ENCODE results near the gene HK3.
"Not testable (repeated sequence)": the region's sequence is repeated elsewhere in the genome, so short reads cannot be mapped to it uniquely, and the experiment has no call there.

Gene HK3

GRCh38 chr5:176875783-176876505 lies 23.2 kb downstream of the HK3 start:
- TF ChIP-seq, protein P1, sequence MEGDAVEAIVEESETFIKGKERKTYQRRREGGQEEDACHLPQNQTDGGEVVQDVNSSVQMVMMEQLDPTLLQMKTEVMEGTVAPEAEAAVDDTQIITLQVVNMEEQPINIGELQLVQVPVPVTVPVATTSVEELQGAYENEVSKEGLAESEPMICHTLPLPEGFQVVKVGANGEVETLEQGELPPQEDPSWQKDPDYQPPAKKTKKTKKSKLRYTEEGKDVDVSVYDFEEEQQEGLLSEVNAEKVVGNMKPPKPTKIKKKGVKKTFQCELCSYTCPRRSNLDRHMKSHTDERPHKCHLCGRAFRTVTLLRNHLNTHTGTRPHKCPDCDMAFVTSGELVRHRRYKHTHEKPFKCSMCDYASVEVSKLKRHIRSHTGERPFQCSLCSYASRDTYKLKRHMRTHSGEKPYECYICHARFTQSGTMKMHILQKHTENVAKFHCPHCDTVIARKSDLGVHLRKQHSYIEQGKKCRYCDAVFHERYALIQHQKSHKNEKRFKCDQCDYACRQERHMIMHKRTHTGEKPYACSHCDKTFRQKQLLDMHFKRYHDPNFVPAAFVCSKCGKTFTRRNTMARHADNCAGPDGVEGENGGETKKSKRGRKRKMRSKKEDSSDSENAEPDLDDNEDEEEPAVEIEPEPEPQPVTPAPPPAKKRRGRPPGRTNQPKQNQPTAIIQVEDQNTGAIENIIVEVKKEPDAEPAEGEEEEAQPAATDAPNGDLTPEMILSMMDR (IDR thresholded peaks at IDR 0.05; ENCODE audit: low read depth, low read length) = no peak
- no peak for TF ChIP-seq EZH2phosphoT487 (IDR thresholded peaks at IDR 0.05; ENCODE audit: low read depth)
- H2AFZ ChIP-seq (ENCODE audit: low read depth, low read length) = no peak overlapping the region
- H3K4me3 ChIP-seq (ENCODE audit: low read length) = no peak overlapping the region
- no peaks in the 10 kb centered on the region for H3K36me3 ChIP-seq (replicated peaks; ENCODE audit: low read depth, low read length)
- H3K79me2 ChIP-seq (ENCODE audit: low read length) = no peaks in the 10 kb centered on the region
- no peak overlapping the region for H3K4me2 ChIP-seq (ENCODE audit: low read length)
- H3K9ac ChIP-seq (ENCODE audit: low read length) = no peak overlapping the region
- no peak overlapping the region for H3K27ac ChIP-seq (ENCODE audit: low read length)
- no peaks in the 10 kb centered on the region for H3K4me1 ChIP-seq (ENCODE audit: low read length)
- H3K27me3 ChIP-seq (ENCODE audit: low read depth, low read length) = no peaks in the 10 kb centered on the region
- H4K20me1 ChIP-seq (ENCODE audit: insufficient read depth, low read length) = no peaks in the 10 kb centered on the region
- no peaks in the 10 kb centered on the region for H3K9me3 ChIP-seq (ENCODE audit: insufficient read depth, low read length)

- H3K4me2 ChIP-seq (ENCODE audit: low read length) = no peak overlapping the region
- H3K79me2 ChIP-seq (ENCODE audit: low read length) = no peaks in the 10 kb centered on the region
- no peak for TF ChIP-seq EZH2phosphoT487 (IDR thresholded peaks at IDR 0.05; ENCODE audit: low read depth)
- TF ChIP-seq, protein P1 (IDR thresholded peaks at IDR 0.05; ENCODE audit: low read depth, low read length) = no peak
- H3K9ac ChIP-seq (ENCODE audit: low read length) = no peak overlapping the region
- H3K27me3 ChIP-seq (ENCODE audit: low read depth, low read length) = no peaks in the 10 kb centered on the region
- H3K4me3 ChIP-seq (ENCODE audit: low read length) = no peak overlapping the region
- no peaks in the 10 kb centered on the region for H3K4me1 ChIP-seq (ENCODE audit: low read length)
- H4K20me1 ChIP-seq (ENCODE audit: insufficient read depth, low read length) = no peaks in the 10 kb centered on the region
- H2AFZ ChIP-seq (ENCODE audit: low read depth, low read length) = no peak overlapping the region
- H3K9me3 ChIP-seq (ENCODE audit: insufficient read depth, low read length) = no peaks in the 10 kb centered on the region
- H3K36me3 ChIP-seq (replicated peaks; ENCODE audit: low read depth, low read length) = no peaks in the 10 kb centered on the region
- no peak overlapping the region for H3K27ac ChIP-seq (ENCODE audit: low read length)
Observed at GRCh38 chr5:176875014-176875550, 24.1 kb downstream of the HK3 start.

- no peaks in the 10 kb centered on the region for H3K4me1 ChIP-seq (ENCODE audit: low read length)
- no peak for TF ChIP-seq EZH2phosphoT487 (IDR thresholded peaks at IDR 0.05; ENCODE audit: low read depth)
- H3K36me3 ChIP-seq (replicated peaks; ENCODE audit: low read depth, low read length) = no peaks in the 10 kb centered on the region
- no peak overlapping the region for H3K4me3 ChIP-seq (ENCODE audit: low read length)
- H3K27ac ChIP-seq (ENCODE audit: low read length) = no peak overlapping the region
- H3K4me2 ChIP-seq (ENCODE audit: low read length) = no peak overlapping the region
- no peaks in the 10 kb centered on the region for H4K20me1 ChIP-seq (ENCODE audit: insufficient read depth, low read length)
- no peak overlapping the region for H2AFZ ChIP-seq (ENCODE audit: low read depth, low read length)
- no peaks in the 10 kb centered on the region for H3K27me3 ChIP-seq (ENCODE audit: low read depth, low read length)
- H3K9ac ChIP-seq (ENCODE audit: low read length) = no peak overlapping the region
- no peaks in the 10 kb centered on the region for H3K79me2 ChIP-seq (ENCODE audit: low read length)
- H3K9me3 ChIP-seq (ENCODE audit: insufficient read depth, low read length) = no peaks in the 10 kb centered on the region
Observed at GRCh38 chr5:176874198-176874780, 24.9 kb downstream of the HK3 start.

GRCh38 chr5:176873541-176874172 lies 25.5 kb downstream of the HK3 start:
- H3K27ac ChIP-seq (ENCODE audit: low read length) = no peak overlapping the region
- no peaks in the 10 kb centered on the region for H3K79me2 ChIP-seq (ENCODE audit: low read length)
- H3K36me3 ChIP-seq (replicated peaks; ENCODE audit: low read depth, low read length) = no peaks in the 10 kb centered on the region
- no peaks in the 10 kb centered on the region for H3K4me1 ChIP-seq (ENCODE audit: low read length)
- no peak overlapping the region for H3K4me2 ChIP-seq (ENCODE audit: low read length)
- H3K4me3 ChIP-seq (ENCODE audit: low read length) = no peak overlapping the region
- H2AFZ ChIP-seq (ENCODE audit: low read depth, low read length) = no peak overlapping the region
- TF ChIP-seq EZH2phosphoT487 (IDR thresholded peaks at IDR 0.05; ENCODE audit: low read depth) = no peak
- TF ChIP-seq, protein P1 (IDR thresholded peaks at IDR 0.05; ENCODE audit: low read depth, low read length) = no peak
- H3K9ac ChIP-seq (ENCODE audit: low read length) = no peak overlapping the region
- no peaks in the 10 kb centered on the region for H3K9me3 ChIP-seq (ENCODE audit: insufficient read depth, low read length)
- no peaks in the 10 kb centered on the region for H3K27me3 ChIP-seq (ENCODE audit: low read depth, low read length)
- no peaks in the 10 kb centered on the region for H4K20me1 ChIP-seq (ENCODE audit: insufficient read depth, low read length)

- not testable (repeated sequence) for H3K4me1 ChIP-seq (ENCODE audit: low read length); H3K27me3 ChIP-seq (ENCODE audit: low read depth, low read length); H3K79me2 ChIP-seq (ENCODE audit: low read length); H3K4me3 ChIP-seq (ENCODE audit: low read length); H3K4me2 ChIP-seq (ENCODE audit: low read length); H3K36me3 ChIP-seq (replicated peaks; ENCODE audit: low read depth, low read length); H4K20me1 ChIP-seq (ENCODE audit: insufficient read depth, low read length); H3K9me3 ChIP-seq (ENCODE audit: insufficient read depth, low read length); H3K27ac ChIP-seq (ENCODE audit: low read length); H2AFZ ChIP-seq (ENCODE audit: low read depth, low read length); H3K9ac ChIP-seq (ENCODE audit: low read length)
Observed at GRCh38 chr5:176873011-176873410, 26.1 kb downstream of the HK3 start.

DNA sequence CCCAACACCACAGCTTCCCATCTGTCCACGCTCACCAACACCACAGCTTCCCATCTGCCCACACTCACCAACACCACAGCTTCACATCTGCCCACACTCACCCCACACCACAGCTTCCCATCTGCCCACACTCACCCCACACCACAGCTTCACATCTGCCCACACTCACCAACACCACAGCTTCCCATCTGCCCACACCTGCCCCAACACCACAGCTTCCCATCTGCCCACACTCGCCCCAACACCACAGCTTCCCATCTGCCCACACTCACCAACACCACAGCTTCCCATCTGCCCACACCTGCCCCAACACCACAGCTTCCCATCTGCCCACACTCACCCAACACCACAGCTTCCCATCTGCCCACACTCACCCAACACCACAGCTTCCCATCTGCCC lies 26.6 kb downstream of the HK3 start:
- not testable (repeated sequence) for H3K4me2 ChIP-seq (ENCODE audit: low read length); H3K27ac ChIP-seq (ENCODE audit: low read length); H3K36me3 ChIP-seq (replicated peaks; ENCODE audit: low read depth, low read length); H3K4me3 ChIP-seq (ENCODE audit: low read length); H3K4me1 ChIP-seq (ENCODE audit: low read length); H3K9ac ChIP-seq (ENCODE audit: low read length); H3K9me3 ChIP-seq (ENCODE audit: insufficient read depth, low read length); H4K20me1 ChIP-seq (ENCODE audit: insufficient read depth, low read length); H2AFZ ChIP-seq (ENCODE audit: low read depth, low read length); H3K27me3 ChIP-seq (ENCODE audit: low read depth, low read length); H3K79me2 ChIP-seq (ENCODE audit: low read length)

Data from OCI-LY3 (cell line).